ENCODE data around the gene MAPK12.

- no peak for TF ChIP-seq EP300 (IDR thresholded peaks at IDR 0.05)
- TF ChIP-seq POLR2A (IDR thresholded peaks at IDR 0.05) = no peak
- no peak for TF ChIP-seq CTCF (IDR thresholded peaks at IDR 0.05)
- no peak for TF ChIP-seq POLR2AphosphoS5 (IDR thresholded peaks at IDR 0.05)
Measured at GRCh38 chr22:50208430-50208938, 53.0 kb downstream of the MAPK12 start.
